Brain microvascular endothelial cell (primary cell): ENCODE measurements around the gene KLK12.

Experiments
- DNase-seq: peaks from one replicate; pipeline ENCODE4 v3.0.0-alpha.2; 2020
- H3K27ac ChIP-seq: fragments of 250-450 bp; sonication (Bioruptor Pico); 2 replicates; pipeline ENCODE4 v1.5.1; 2020; ENCODE audit warnings: mild to moderate bottlenecking, moderate library complexity
- H3K27me3 ChIP-seq: fragments of 250-450 bp; sonication (Bioruptor Pico); replicated peaks from 2 replicates; pipeline ENCODE4 v1.5.1; 2020; ENCODE audit warnings: mild to moderate bottlenecking
- H3K36me3 ChIP-seq: fragments of 250-450 bp; sonication (Bioruptor Pico); replicated peaks from 2 replicates; pipeline ENCODE4 v1.5.1; 2020; ENCODE audit warnings: mild to moderate bottlenecking
- H3K4me3 ChIP-seq: 2 replicates; pipeline ENCODE4 v1.5.1; 2011; ENCODE audit warnings: low read depth, mild to moderate bottlenecking, control low read depth, low read length, moderate library complexity
- in situ Hi-C: cut with HindIII; loops from 2 replicates; pipeline ENCODE4 v1.10.0; 2017; ENCODE audit warnings: low sequenced_read_pairs, low pct_ligation_motif_present
- TF ChIP-seq, protein P1 (sequence below): IDR thresholded peaks from 2 replicates; pipeline ENCODE4 v1.5.1; 2011; ENCODE audit warnings: low read depth, mild to moderate bottlenecking, moderate library complexity, low read length, control low read depth, inconsistent platforms; ENCODE audit errors: missing control alignments

The KLK12 gene

DNA sequence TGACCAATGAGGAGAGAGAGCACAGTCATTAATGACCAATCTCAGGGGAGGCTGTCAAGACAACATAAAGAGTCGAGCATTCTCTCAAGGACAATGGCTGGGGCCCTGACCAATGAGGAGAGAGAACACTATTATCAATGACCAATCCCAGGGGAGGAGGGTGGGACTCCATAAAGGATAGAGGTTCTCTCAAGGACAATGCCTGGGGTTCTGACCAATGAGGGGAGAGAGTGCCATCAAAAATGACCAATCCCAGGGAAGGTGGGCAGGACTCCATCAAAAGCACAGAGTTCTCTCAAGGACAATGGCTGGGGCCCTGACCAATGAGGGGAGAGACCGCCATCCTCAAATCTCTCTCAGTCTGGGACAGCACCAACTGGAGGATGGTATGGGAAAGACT is 5.1 kb downstream of the KLK12 start:
- no peak for DNase-seq
- in situ Hi-C loops = no loop called here
- TF ChIP-seq, protein P1, sequence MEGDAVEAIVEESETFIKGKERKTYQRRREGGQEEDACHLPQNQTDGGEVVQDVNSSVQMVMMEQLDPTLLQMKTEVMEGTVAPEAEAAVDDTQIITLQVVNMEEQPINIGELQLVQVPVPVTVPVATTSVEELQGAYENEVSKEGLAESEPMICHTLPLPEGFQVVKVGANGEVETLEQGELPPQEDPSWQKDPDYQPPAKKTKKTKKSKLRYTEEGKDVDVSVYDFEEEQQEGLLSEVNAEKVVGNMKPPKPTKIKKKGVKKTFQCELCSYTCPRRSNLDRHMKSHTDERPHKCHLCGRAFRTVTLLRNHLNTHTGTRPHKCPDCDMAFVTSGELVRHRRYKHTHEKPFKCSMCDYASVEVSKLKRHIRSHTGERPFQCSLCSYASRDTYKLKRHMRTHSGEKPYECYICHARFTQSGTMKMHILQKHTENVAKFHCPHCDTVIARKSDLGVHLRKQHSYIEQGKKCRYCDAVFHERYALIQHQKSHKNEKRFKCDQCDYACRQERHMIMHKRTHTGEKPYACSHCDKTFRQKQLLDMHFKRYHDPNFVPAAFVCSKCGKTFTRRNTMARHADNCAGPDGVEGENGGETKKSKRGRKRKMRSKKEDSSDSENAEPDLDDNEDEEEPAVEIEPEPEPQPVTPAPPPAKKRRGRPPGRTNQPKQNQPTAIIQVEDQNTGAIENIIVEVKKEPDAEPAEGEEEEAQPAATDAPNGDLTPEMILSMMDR = no peak
- Histone ChIP-seq H3K27me3 (no peaks in the 10 kb centered on the region), H3K27ac (no peak overlapping the region), H3K4me3 (no peak overlapping the region), H3K36me3 (no peaks in the 10 kb centered on the region)

DNA sequence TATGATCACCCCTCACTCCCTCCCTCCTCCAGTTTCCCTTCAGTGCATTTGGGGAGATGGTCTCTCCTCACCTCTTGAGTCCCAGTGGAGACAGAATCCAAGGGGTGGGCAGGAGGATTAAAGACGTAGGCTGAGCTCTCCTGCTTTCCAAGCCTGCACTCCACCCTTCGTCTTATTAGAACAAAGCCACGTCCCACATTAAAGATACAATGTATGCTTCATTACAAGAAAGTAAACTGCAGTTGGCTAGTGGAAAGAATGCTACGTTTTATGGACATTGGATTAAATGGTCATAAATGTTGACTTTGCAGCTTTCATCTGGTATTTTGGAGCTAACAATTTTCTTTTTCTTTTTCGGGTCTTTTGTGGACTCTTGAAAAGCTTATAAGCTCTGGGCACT is 6.9 kb downstream of the KLK12 start:
- H3K27me3 ChIP-seq = no peaks in the 10 kb centered on the region
- TF ChIP-seq, protein P1 = no peak
- in situ Hi-C loops = no loop called here

DNA sequence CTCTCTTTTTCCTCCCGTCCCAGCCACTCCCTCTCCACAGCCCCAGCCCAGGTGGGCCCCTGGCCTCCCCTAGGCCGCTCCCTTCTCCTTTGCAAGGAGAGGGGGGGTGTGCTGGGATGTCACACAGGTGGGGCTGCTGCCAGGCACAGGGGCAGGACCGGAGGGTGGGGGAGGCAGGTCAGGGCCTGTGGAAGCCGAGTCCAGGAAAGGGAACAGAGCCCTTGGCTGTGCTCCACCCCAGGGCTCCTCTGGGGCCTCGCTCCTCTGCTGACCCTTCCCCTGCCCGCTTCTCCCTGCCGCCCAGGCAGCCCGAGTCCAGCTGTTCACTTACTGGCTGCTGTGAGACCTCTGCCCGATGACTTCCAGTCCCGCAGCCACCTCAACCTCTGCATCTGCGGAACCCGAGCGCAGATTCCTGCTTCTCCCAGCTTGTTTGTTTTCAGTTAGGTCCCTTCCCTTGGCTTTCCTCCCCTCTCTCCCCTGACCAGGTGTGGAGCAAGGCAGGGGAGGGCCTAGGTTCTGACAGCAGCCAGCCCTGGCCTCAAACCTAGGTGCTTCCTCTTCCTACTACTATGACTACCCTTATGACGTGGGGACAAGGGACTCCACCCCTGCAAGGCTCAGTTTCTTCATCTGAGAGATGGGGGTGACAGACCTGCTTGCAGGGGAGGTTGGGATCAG is 7.5 kb downstream of the KLK12 start:
- H3K36me3 ChIP-seq = no peaks in the 10 kb centered on the region
- H3K27me3 ChIP-seq = no peaks in the 10 kb centered on the region
- DNase-seq = no peak
- in situ Hi-C loops = no loop called here
- H3K4me3 ChIP-seq = no peak overlapping the region
- no peak overlapping the region for H3K27ac ChIP-seq
- TF ChIP-seq, protein P1 = no peak

More for the DNA sequence above, 6.9 kb downstream of the KLK12 start:
- Histone ChIP-seq H3K4me3 (no peak overlapping the region), H3K36me3 (no peaks in the 10 kb centered on the region), H3K27ac (no peak overlapping the region)
- DNase-seq = no peak

DNA sequence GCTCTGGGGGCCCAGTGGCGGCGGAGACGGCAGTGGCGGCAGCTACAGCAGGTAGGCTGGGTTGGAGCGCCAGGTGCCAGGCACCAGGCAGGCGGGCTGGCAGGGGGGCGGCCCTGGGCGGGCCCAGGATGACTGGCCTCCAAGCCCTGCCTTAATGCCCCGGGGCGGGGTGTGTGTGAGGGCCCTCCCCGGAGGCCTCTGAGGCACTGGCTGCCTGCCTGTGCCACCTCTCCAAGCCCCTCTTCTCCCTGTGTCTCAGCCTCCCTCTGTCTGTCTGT is 8.3 kb downstream of the KLK12 start, which contains the start of gene KLK11:
Gene KLK11, minus strand, starts transcription at position 63 of the 278 bp plus-strand sequence. CDS start 985 bp downstream, outside the sequence.
- TF ChIP-seq, protein P1 = no peak
- Histone ChIP-seq H3K27me3 (no peaks in the 10 kb centered on the region), H3K36me3 (no peaks in the 10 kb centered on the region), H3K27ac (no peak within 1 kb of the TSS), H3K4me3 (no peak within 1 kb of the TSS)
- in situ Hi-C loops = no loop called here
- no peak for DNase-seq

DNA sequence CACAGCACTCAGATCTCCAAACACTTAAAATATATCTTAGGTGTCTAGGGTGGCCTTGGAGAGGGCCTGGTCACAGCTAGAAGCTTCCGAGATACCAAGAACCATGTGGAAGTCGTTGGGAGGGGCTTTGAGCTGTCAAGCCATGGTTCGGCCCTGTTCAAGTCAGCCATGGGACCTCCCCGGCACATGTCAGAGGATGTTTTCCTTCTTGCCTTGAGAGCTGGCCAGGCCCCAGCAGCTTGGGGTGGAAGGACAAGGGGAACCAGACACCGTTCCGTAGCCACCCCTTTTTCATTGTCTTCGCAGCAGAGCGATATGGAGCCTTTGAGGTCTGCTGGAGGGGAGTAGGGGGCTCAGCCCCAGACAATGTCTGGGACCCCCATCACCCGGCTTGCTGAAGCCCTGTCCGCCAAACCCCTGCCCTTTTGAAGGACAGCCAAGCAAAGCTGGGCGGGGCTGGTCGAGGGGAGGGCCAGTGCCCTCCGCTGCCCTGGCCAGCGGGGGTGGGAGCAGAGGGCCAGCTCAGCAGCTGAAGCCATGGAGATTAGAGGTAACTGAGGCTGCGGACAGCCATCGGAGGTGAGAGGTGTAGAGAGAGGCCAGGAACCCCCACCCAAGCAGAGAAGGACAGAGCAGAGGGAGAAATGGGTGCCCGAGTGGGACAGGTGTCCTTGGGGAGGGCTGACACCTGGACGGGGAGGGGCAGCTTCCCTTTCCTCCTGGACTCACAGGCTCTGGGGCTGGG is 8.8 kb downstream of the KLK12 start:
- in situ Hi-C loops = no loop called here
- TF ChIP-seq, protein P1 = no peak
- Histone ChIP-seq H3K36me3 (no peaks in the 10 kb centered on the region), H3K27ac (no peak overlapping the region), H3K4me3 (no peak overlapping the region), H3K27me3 (no peaks in the 10 kb centered on the region)
- DNase-seq = no peak
